Umbilical cord (tissue), 2 donors: ENCODE data around the gene OR2B2. TPM values are rescaled to one million over a fixed set of nuclear protein-coding genes. Genes with fewer than 3 reads are reported as not detected.
"Not testable (repeated sequence)": the region's sequence is repeated elsewhere in the genome, so short reads cannot be mapped to it uniquely, and the experiment has no call there.

ENCODE experiments used
- DNase-seq: peaks from one replicate; pipeline ENCODE4 v3.0.0-alpha.2; 2015; ENCODE audit warnings: low spot score
- total RNA-seq: library from RNA; depleted of rRNA; stranded (reverse); fragments of >200 nt; gene quantifications from one replicate; pipeline ENCODE4 v1.2.3, GENCODE V29; 2014; ENCODE audit warnings: low replicate concordance; ENCODE audit not compliant: insufficient read depth

Gene OR2B2
- total RNA-seq: not detected

DNA sequence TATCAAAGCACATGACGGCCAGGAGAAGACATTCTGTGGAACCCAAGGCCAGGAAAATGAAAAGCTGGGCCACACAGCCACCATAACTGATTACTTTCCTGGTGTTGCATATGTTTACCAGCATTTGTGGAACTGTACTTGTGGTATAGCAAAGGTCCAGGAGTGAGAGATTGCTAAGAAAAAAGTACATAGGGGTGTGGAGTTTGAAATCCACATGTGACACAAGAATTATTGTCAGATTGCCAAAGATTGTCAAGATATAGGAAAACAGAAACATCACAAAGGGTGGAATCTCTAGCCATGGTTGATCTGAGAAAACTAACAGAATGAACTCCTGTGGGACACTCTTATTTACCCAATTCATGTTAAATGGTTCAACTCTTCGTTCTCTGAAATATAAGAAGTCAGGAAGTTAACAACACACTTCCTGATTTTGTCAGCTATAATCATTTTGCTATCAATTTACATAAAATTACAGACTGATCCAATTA, at the start of gene OR2B2:
Gene OR2B2 (minus strand): TSS at position 441 of the 491 bp plus-strand sequence. CDS start 77 bp downstream, at position 364.
- no peak for DNase-seq

DNA sequence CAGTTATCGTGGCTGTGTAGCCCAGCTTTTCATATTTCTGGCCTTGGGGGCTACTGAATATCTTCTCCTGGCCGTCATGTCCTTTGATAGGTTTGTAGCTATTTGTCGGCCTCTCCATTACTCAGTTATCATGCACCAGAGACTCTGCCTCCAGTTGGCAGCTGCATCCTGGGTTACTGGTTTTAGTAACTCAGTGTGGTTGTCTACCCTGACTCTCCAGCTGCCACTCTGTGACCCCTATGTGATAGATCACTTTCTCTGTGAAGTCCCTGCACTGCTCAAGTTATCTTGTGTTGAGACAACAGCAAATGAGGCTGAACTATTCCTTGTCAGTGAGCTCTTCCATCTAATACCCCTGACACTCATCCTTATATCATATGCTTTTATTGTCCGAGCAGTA, 45.3 kb upstream of the OR2B2 start:
- no peak for DNase-seq

DNA sequence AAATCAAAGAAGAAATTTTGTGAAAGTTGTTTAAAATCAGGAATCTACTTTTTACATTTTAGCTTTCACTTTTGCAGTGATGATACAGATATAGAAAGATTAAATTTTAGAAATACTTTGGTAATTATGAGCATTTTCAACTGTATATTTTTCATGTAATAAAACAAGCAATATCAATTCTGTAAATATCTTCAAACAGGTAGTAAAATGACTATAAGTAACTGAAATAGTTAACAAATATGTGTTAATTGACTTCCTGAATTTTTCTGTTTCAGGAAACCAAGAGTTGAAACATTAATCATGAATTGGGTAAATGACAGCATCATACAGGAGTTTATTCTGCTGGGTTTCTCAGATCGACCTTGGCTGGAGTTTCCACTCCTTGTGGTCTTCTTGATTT, 44.7 kb upstream of the OR2B2 start, which contains the start of gene OR2B6:
Gene OR2B6 (plus strand): TSS at position 301 of the 400 bp plus-strand sequence. CDS start 0 bp downstream, at position 301.
- DNase-seq: no peak

DNA sequence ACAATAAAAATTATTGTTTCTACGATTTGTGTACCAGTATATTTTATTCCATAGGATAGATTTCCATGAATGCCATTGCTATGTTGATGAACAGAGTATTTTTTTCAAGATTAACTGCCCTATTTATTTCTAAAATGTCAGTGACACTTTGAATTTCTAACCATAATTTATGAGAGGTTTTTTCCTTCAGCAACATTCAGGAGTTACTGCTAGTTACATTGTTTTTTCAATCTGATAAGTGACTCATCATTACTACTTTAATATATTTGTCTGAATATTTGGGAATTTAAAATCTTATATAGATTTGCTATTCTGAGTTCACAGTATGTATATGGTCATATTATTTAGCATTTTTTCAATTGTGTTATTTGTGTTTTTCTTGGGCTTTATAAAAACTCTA, 38.8 kb upstream of the OR2B2 start:
- DNase-seq: no peak

DNA sequence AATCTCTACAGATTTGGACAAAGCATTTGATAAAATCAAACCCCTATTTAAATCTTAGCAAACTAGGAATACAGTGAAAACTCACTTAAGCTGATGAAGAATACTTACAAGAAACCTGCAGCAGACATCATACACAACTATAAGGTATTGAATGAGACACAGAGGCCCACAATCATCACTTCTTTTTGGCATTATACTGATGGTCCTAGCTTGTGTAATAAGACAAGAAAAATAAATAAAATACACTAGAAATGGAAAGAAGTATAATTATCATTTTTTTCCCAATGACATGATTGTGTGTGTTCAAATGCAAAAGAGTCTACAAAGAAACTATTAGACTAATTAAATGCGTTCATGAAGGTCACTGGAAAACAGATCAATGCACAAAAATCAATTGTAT, 36.0 kb upstream of the OR2B2 start:
- no peak for DNase-seq

DNA sequence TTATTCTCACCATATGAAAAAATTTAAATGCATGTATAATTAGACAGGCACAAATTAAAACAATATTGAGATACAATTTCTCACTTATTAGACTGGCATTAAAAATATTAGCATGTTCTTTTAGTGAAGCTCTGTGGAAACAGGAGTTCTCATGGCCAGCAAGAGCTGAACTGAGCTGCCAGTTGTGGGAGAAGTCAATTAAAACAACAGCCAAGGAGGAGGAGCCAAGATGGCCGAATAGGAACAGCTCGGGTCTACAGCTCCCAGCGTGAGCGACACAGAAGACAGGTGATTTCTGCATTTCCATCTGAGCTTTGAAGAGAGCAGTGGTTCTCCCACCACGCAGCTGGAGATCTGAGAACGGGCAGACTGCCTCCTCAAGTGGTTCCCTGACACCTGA, 30.9 kb upstream of the OR2B2 start:
- DNase-seq: not testable (repeated sequence)

DNA sequence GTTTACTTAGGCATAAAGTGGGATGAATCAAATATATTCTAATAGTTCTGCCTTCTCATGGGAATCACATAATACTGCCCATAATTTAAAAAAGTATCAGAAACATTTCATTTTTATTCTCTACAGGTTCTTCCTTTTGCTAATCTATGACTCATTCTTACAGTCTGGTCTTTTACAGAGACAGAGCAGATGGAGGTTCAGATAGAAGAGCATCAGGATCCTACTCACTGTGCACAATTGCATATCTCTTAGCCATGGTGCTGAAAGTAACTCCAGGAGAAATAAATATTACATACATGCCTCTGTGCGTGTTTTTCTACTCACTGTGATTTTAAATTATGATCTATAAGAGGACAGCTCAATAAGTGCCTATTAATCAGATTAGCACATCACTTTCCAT, 28.6 kb upstream of the OR2B2 start:
- DNase-seq: no peak

DNA sequence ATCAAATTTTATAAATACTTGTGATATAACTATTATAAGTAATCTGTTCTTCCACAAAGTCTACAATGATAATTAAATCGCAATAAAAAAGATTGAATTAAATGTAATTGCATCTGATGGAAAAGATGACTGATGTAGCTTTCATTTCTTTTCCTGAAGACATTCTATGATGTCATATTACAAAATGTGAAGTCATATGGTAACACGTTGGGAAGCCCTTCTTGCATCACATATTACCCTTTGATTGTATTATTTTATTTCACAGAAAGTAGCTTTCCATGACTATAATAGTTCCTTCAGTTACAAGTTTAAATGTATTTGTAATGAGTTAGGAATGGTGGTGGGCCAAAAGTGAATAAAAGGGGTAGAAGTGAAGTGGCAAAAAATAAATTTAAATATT, 19.0 kb upstream of the OR2B2 start:
- DNase-seq: no peak

DNA sequence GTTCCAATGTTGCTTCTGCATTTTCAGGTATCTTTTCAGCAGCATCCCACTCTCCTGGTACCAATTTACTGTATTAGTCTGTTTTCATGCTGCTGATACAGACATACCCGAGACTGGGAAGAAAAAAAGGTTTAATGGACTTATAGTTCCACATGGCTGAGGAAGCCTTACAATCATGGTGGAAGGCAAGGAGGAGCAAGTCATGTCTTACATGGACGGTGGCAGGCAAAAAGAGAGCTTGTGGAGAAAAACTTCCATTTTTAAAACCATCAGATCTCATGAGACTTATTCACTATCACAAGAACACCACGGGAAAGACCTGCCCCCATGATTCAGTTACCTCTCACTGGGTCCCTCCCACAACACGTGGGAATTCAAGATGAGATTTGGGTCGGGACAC, 17.7 kb upstream of the OR2B2 start:
- DNase-seq: not testable (repeated sequence)

DNA sequence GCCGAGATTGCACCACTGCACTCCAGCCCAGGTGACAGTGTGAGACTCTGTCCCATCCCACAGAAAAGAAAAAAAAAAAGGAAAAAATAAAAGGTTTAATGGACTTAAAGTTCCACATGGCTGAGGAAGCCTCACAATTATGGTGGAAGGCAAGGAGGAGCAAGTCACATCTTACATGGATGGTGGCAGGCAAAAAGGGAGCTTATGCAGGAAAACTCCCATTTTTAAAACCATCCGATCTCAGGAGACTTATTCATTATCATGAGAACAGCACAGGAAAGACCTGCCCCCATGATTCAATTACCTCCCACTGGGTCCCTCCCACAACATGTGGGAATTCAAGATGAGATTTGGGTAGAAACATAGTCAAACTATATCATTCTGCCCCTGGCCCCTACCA, 15.8 kb upstream of the OR2B2 start:
- not testable (repeated sequence) for DNase-seq

DNA sequence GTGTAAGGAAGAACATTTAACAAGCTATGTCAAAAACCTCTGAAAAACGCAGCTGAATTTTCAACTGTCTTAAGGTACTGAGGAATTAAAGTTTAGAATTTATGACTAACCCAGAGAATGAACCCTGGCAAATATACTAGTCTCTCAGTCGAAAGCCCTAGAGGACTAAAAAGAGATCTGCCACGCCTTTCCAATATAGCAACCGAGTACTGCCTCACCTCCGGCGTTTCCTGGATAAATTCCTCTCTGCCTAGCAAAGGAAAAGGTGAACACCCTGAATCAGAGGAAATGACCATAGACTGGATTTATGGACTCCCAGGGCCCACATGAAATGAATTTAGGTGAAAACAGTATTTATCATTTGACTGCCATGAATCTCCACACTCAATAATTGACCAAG, 12.0 kb upstream of the OR2B2 start:
- DNase-seq: no peak

DNA sequence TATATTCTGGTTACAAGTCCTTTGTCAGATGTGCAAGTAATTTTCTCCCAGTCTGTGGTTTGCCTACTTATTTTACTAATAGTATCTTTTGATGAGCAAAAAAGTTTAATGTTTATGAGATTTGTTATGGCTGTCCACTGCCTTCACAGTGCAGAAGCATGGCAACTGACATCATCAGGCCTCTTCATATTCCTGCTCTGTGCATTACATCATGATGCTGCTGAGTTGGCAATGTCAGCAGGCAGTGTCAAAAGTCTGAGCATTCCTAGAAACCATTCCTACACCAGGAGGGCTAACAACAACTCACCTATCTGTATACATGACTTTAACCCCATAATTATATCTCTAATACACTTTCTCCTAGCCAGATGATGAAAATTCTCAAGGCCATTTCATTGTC, 10.8 kb upstream of the OR2B2 start:
- DNase-seq: no peak

DNA sequence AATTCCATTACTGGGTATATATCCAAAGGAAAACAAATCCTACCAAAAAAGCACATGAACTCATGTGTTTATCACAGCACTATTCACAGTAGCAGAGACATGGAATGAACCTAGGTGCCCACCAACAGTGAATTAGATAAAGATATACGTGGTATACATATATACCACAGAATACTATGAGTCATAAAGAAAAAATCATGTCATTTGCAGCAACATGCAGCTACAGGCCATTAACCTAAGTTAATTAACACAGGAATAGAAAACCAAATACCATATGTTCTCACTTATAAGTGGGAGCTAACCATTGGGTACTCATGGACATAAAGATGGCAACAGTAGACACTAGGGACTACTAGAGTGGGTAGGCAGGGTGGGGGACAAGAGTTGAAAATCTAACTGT, 4.2 kb downstream of the OR2B2 start:
- no peak for DNase-seq

DNA sequence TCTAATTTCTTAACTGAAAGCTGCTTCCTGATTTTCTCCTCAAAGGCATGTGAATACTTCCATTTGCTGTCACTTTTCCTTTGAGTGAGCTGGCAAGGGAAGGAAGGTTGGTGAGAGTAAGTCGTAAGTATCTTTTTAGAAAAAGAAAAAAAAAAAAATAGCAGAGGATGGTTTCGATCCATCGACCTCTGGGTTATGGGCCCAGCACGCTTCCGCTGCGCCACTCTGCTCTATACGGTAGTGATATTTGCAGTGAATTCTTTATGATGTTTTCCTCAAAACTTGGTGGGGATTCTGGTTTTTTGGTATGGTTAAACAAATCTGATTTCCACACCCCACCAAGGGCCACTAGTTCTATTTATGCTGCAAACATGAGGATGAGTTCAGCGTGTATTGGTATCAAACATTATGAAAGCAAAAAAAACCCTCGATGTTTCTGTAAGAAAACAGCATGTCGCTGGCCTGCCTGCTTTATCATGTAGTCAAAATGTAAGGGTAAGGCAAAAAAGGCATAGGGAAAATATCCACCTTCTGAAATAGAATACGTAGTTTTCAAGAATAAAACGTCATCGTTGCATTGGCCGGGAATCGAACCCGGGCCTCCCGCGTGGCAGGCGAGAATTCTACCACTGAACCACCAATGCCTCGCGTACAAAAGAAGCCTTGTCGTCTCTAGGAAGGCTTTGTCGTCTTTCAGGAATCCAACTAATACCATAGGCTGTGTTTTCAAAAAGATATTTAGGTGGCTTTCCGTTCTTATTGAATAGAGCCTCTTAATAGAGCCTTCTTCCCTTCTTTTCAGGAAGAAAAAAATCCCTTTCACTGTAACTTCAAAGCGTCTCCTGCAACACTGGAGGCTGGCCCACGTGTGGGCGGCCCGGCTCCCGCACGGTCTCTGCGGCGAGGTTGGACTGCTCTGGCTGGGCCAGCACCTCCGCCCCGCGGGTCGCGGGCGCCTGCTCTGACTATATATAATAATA, 9.6 kb downstream of the OR2B2 start:
- peak; percentile 93 for DNase-seq

DNA sequence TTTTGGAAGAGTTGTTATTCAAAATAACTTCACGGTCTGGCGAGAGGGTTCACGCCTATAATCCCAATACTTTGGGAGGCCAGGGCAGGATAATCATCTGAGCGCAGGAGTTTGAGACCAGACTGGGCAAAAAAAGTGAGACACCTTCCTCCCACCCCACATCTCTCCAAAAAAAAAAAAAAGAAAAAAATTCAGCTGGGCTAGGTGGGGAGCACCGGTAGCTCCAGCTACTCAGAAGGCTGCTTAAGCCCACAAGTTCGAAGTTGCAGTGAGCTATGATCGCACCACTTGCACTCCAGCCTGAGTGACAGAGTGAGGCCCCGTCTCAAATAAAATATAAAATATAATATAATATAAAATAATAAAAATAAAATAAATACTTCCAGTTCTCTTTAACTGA, 10.4 kb downstream of the OR2B2 start:
- DNase-seq: no peak

DNA sequence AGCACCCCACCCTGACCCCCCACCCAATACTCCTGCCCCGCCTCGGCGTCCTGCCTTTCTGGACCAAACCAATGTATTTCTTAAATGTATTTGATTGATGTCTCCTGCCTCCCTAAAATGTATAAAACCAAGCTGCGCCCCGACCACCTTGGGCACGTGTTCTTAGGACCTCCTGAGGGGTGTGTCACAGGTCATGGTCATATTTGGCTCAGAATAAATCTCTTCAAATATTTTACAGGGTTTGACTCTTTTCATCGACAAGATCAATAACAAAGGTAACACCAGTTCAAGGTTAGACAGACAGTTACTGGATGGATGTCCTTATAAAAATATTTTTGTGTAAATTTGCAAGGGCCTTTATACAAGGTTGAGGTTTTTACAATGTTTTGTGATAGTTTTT, 12.0 kb downstream of the OR2B2 start:
- not testable (repeated sequence) for DNase-seq

DNA sequence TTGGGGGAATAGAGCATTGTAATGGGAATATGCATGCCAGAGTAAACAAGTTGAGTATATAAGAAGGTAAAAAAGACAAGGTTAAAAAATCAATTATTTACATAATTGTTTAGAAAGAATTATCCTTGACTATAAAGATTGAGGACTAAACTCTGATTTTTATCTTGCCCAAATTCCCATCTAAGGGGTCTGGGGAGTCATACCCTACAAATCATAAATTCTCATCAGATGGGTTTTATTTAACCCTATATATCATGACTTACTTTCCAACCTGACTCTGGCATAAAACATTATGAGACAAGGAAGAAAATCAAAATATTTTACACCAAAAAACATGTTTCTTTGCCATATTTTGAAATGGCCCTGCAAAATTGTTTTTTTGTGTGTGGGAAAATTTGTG, 12.7 kb downstream of the OR2B2 start:
- no peak for DNase-seq

DNA sequence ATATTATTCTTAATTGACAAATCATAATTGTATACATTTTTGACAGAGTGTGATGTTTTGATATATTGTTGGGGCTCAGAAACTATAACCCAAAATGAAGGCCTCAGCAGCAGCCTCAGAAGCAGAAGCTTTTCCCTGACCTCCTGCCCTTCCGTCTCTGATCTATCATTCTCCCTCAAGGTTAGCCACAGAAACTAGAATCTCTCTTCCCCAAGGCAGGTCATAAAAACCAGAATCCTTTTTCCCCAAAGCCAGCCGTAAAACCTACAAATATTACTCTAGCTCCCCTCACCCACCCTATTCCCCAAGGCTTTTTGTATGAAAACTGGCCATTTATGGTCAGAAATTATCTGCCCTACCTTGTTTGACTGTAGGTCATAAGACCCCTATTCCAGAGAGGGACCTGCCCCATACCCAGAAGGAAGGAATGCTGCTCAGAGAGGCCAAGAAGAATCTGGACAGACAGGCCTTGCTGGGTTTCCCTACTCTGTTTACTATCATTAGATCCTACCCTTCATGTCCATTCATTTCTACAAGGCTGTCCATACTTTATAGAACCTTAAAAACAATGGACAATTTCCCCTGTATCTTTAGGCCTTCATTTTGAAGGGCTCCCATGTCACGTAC, 14.5 kb downstream of the OR2B2 start:
- DNase-seq: peak; percentile 18

DNA sequence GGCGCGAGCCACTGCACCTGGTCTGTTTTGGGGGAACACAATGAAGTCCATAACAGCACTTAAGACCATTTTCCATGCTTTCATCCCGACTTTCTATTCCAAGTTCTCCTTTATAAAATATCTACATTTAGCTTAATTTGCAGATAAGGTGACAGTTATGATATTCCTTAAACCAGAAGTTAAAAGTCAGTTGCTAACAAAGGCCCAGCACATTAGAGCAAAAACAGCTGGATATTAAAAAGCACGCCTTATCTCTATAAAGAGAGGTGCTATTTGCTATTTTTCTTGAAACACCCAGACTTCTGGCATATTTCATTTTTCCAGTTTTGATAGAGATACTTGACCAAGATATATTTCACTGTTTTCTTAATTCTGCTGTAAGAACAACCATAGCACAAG, 15.8 kb downstream of the OR2B2 start:
- no peak for DNase-seq

DNA sequence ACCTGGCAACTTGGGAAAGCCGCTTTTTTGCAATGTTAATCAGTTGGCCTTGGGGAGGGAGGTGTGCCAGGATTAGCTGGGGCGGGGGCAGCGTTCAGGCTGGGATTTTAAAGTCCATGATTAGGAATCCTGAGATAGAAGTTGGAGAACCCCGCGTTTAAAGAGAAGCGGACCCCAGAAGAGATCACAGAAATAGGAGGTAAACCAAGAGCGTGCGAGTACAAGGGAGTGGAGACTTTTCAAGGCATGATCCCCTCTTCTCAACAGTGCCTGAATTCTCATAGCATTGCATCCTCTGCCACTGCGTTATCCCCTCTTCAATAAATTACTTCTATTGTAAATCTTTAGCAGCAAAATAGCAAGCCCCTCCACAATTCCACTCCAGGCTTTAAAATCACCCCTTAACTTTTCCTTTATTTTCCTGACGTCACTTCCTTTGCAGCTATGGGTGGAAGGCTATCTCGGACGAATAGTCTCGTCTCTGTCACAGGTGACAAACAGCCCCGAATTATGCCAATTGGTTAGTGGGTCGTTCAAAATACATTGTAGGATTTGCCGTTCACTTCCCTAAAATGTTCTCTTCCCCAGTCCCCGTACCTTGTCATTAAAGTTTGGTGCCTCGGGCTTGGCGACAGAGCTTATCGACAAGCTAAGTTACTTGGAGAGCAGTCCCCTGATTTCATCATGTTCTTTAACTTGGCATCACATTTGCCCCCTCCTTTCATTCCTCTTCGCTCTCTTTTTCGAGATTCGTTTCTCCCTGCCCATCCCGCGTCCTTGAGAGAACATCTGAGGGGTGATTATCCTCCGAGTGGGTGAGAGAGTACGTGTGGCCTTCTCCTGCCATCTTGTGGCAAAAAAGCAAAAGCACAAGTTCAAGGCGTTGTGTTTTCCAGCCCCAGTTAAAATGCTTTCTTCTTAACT, 17.1 kb downstream of the OR2B2 start:
- DNase-seq: peak; percentile 92
